Endothelial cell of umbilical vein (primary cell): ENCODE measurements around the gene ATP8A2. TPM values are rescaled to one million over a fixed set of nuclear protein-coding genes. Genes with fewer than 3 reads are reported as not detected.

Experiments
- BruUV-seq: library from RNA; stranded (reverse); fragments of 400-500 nt; replicated peaks from 2 replicates; lab custom pipeline; 2021; lab: Mats Ljungman, UMichigan
- CTCF ChIA-PET: fragments of 300-600, 350-600 bp; sonication (Branson Sonifier 250); formaldehyde crosslinking; loops from one replicate; lab custom pipeline; 2021; ENCODE audit warnings: antibody characterized with exemption, inconsistent platforms; lab: Charles Lee
- POLR2A ChIA-PET: fragments of 300-600, 350-600 bp; sonication (Branson Sonifier 250); formaldehyde crosslinking; loops from one replicate; lab custom pipeline; 2021; ENCODE audit warnings: antibody characterized with exemption, inconsistent platforms; lab: Charles Lee
- DNase-seq: peaks from one replicate; pipeline ENCODE4 v3.0.0-alpha.2; 2011; ENCODE audit warnings: low read depth, low spot score
- FAIRE-seq: peaks from 2 replicates; lab custom pipeline; 2011; peaks lifted over from hg19 to GRCh38; lab: Jason Lieb, UNC
- H2AFZ ChIP-seq: 2 replicates; pipeline ENCODE4 v1.6.0; 2012; ENCODE audit warnings: low read depth, low read length, control low read depth, inconsistent platforms
- H3K27ac ChIP-seq: 2 replicates; pipeline ENCODE4 v1.5.1; 2011; ENCODE audit warnings: low read depth, mild to moderate bottlenecking, control low read depth, low read length, moderate library complexity; ENCODE audit not compliant: insufficient read depth
- H3K27me3 ChIP-seq, 2 experiments: 2 replicates each; pipeline versions ENCODE4 v1.6.0 to v1.6.1; 2011; ENCODE audit warnings: low read length in 2 of 2, mixed read lengths in 1 of 2; ENCODE audit not compliant: control insufficient read depth in 2 of 2, insufficient read depth in 2 of 2
- H3K36me3 ChIP-seq, 2 experiments: 2 replicates in 1 of 2; 3 replicates in 1 of 2; pipeline ENCODE4 v1.5.1; 2011; ENCODE audit warnings: low read length in 2 of 2, mild to moderate bottlenecking in 1 of 2, moderate library complexity in 1 of 2; ENCODE audit not compliant: control insufficient read depth in 2 of 2, insufficient read depth in 2 of 2; ENCODE audit errors: extremely low read depth in 1 of 2
- H3K4me1 ChIP-seq: 3 replicates; pipeline ENCODE4 v1.5.1; 2011; ENCODE audit warnings: mild to moderate bottlenecking, low read length; ENCODE audit not compliant: control insufficient read depth, insufficient read depth; ENCODE audit errors: extremely low read depth
- H3K4me2 ChIP-seq: 2 replicates; pipeline ENCODE4 v1.6.1; 2011; ENCODE audit warnings: low read length, control low read depth, mixed read lengths; ENCODE audit not compliant: insufficient read depth
- H3K4me3 ChIP-seq, 3 experiments: fragments of 200-600 bp in 1 of 3; sonication (generic), shearing (Covaris generic) in 1 of 3; replicated peaks in 1 of 3; 2 replicates each; pipeline ENCODE4 v1.5.1; 2011 to 2016; ENCODE audit warnings: control low read depth in 3 of 3, low read length in 3 of 3, mild to moderate bottlenecking in 2 of 3, inconsistent platforms in 1 of 3, low read depth in 1 of 3, moderate library complexity in 1 of 3; ENCODE audit not compliant: insufficient read depth in 1 of 3
- H3K79me2 ChIP-seq: 2 replicates; pipeline ENCODE4 v1.6.0; 2012; ENCODE audit warnings: low read length, inconsistent platforms; ENCODE audit not compliant: control insufficient read depth, insufficient read depth
- H3K9ac ChIP-seq: replicated peaks from 2 replicates; pipeline ENCODE3; 2011; ENCODE audit warnings: low read length, control low read depth; ENCODE audit not compliant: insufficient read depth; ENCODE audit errors: extremely low read depth
- H3K9me1 ChIP-seq: replicated peaks from 3 replicates; pipeline ENCODE4 v1.6.0; 2011; ENCODE audit warnings: mild to moderate bottlenecking, low read length; ENCODE audit not compliant: control insufficient read depth, insufficient read depth; ENCODE audit errors: extremely low read depth
- H3K9me3 ChIP-seq: replicated peaks from 2 replicates; pipeline ENCODE4 v1.5.1; 2012; ENCODE audit warnings: low read length, inconsistent platforms; ENCODE audit not compliant: control insufficient read depth, insufficient read depth
- H4K20me1 ChIP-seq: replicated peaks from 2 replicates; pipeline ENCODE3; 2011; ENCODE audit warnings: mild to moderate bottlenecking, low read length; ENCODE audit not compliant: control insufficient read depth, insufficient read depth; ENCODE audit errors: extremely low read depth
- EZH2 ChIP-seq: IDR thresholded peaks from 2 replicates; pipeline ENCODE4 v1.6.1; 2012; ENCODE audit warnings: borderline replicate concordance, low read depth, mild to moderate bottlenecking, moderate library complexity, low read length, inconsistent platforms; ENCODE audit not compliant: severe bottlenecking
- GATA2 ChIP-seq: IDR thresholded peaks from 2 replicates; pipeline ENCODE4 v1.7.0; 2011; ENCODE audit warnings: low read depth, mild to moderate bottlenecking, moderate library complexity, mixed read lengths, low read length; ENCODE audit not compliant: insufficient read length, insufficient read depth
- JUN ChIP-seq: IDR thresholded peaks from 2 replicates; pipeline ENCODE4 v1.6.1; 2011; ENCODE audit warnings: borderline replicate concordance, low read depth; ENCODE audit not compliant: insufficient read length, insufficient read depth
- MYC ChIP-seq: IDR thresholded peaks from one replicate; pipeline ENCODE4 v1.6.1; 2011; ENCODE audit warnings: mild to moderate bottlenecking, low read depth, low read length
- POLR2A ChIP-seq: IDR thresholded peaks from 2 replicates; pipeline ENCODE4 v1.6.1; 2012; ENCODE audit warnings: low read depth, mild to moderate bottlenecking, control low read depth, low read length
- dilution Hi-C: fragments of 300-500 bp; cut with MboI; formaldehyde crosslinking; loops from one replicate; pipeline ENCODE4 v1.15.0; 2019; ENCODE audit warnings: low sequenced_read_pairs; ENCODE audit not compliant: extremely low pct_ligation_motif_present
- intact Hi-C: fragments of 100-400 bp; cut with micrococcal nuclease; formaldehyde crosslinking; loops from one replicate; pipeline ENCODE4 v1.10.0; 2022
- polyA plus RNA-seq, 4 experiments: library from polyadenylated mRNA; depleted of rRNA in 3 of 4; stranded (reverse) in 3 of 4; unstranded in 1 of 4; fragments of >200 nt; gene quantifications; 2 replicates each; pipeline versions ENCODE4 v1.2.1 to v1.2.3, GENCODE V29; 2011 to 2012; ENCODE audit warnings: missing spikeins in 1 of 4
- total RNA-seq: library from RNA; stranded (reverse); gene quantifications from 2 replicates; pipeline ENCODE4 v1.2.3, GENCODE V29; 2021
- TF ChIP-seq, protein P1 (sequence below), 2 donors: IDR thresholded peaks; 1 replicate in 1 of 2; 2 replicates in 1 of 2; pipeline ENCODE4 v1.5.1; 2011; ENCODE audit warnings: low read length in 2 of 2, mild to moderate bottlenecking in 2 of 2, moderate library complexity in 2 of 2, control low read depth in 1 of 2, inconsistent platforms in 1 of 2, low read depth in 1 of 2; ENCODE audit not compliant: insufficient read depth in 1 of 2; ENCODE audit errors: extremely low read depth in 1 of 2
- TF ChIP-seq, protein P2 (sequence below): IDR thresholded peaks from 2 replicates; pipeline ENCODE4 v1.6.1; 2011; ENCODE audit not compliant: insufficient read depth, insufficient read length

Gene ATP8A2
- total and polyA plus RNA-seq, 2 donors (not counting 3 experiments of a cell fraction or from before 2014, with no cell fraction given) = 0.11 to 0.49 TPM

DNA sequence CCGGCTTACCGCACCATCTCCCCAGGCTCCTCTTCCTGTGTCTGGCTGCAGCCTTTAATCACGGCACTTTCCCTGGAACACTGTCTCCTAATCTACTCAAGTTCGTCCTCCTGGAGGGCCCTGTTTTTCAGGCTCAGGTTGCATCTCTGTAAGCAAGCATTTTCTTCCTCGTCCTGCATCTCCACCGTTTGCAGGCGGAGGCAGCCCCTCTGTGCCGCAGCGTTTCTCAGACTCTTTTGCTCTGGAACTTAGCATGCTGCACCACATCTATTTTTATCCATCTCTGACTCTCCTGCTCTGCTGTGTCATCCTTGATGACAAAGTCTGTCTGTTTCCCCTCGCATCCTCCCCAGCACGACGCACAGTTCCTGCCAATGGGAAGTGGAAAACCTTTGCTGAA, 117.5 kb downstream of the ATP8A2 start:
- ChIA-PET CTCF (no interaction called here), POLR2A (no interaction called here)
- H3K27me3 ChIP-seq = no peaks in the 10 kb centered on the region
- DNase-seq (no peak), FAIRE-seq (no peak)
- H3K9me3 ChIP-seq = no peaks in the 10 kb centered on the region
- intact Hi-C loops (no loop called here), dilution Hi-C loops (no loop called here)
- no peak overlapping the region for H2AFZ ChIP-seq
- no peak overlapping the region for H3K27ac ChIP-seq
- no peaks in the 10 kb centered on the region for H3K79me2 ChIP-seq
- H3K36me3 ChIP-seq = no peaks in the 10 kb centered on the region
- H3K9ac ChIP-seq = no peak overlapping the region
- no peak for TF ChIP-seq MYC
- no peak for TF ChIP-seq JUN
- TF ChIP-seq, protein P1, sequence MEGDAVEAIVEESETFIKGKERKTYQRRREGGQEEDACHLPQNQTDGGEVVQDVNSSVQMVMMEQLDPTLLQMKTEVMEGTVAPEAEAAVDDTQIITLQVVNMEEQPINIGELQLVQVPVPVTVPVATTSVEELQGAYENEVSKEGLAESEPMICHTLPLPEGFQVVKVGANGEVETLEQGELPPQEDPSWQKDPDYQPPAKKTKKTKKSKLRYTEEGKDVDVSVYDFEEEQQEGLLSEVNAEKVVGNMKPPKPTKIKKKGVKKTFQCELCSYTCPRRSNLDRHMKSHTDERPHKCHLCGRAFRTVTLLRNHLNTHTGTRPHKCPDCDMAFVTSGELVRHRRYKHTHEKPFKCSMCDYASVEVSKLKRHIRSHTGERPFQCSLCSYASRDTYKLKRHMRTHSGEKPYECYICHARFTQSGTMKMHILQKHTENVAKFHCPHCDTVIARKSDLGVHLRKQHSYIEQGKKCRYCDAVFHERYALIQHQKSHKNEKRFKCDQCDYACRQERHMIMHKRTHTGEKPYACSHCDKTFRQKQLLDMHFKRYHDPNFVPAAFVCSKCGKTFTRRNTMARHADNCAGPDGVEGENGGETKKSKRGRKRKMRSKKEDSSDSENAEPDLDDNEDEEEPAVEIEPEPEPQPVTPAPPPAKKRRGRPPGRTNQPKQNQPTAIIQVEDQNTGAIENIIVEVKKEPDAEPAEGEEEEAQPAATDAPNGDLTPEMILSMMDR (IDR thresholded peaks at IDR 0.05; ENCODE audit: extremely low read depth in 1 of 2, insufficient read depth in 1 of 2, low read depth in 1 of 2, low read length in 2 of 2) = no peak
- H3K4me1 ChIP-seq = no peaks in the 10 kb centered on the region
- no peak overlapping the region for H3K4me2 ChIP-seq
- no peaks in the 10 kb centered on the region for H4K20me1 ChIP-seq
- BruUV-seq = no TSS peak
- no peaks in the 10 kb centered on the region for H3K9me1 ChIP-seq
- no peak overlapping the region for H3K4me3 ChIP-seq

DNA sequence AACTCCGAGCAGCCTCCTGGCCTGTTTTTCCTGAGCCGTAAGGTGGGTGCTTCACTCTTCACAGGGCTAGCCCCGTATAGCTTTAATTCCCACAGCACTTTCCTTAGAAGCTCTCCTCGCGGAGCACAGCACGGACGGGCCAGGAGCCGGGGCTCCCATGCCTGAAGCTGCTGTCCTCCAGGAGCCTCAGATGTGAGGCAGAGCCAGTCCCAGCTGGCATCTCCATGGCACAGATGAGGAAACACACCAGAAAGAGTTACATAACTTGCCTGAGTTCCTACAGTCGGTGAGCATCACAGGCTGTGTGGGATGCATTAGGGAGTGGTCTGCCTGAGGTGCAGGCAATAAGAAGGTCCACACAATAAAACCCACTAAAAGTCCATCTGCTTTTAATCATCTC, 118.5 kb downstream of the ATP8A2 start:
- Histone ChIP-seq H3K4me1 (no peaks in the 10 kb centered on the region), H3K79me2 (no peaks in the 10 kb centered on the region), H3K9me3 (no peaks in the 10 kb centered on the region), H3K27ac (no peak overlapping the region), H3K9me1 (no peaks in the 10 kb centered on the region), H3K4me2 (no peak overlapping the region), H3K4me3 (no peak overlapping the region), H3K27me3 (no peaks in the 10 kb centered on the region), H3K9ac (no peak overlapping the region), H4K20me1 (no peaks in the 10 kb centered on the region), H3K36me3 (no peaks in the 10 kb centered on the region), H2AFZ (no peak overlapping the region)
- POLR2A ChIA-PET = no interaction called here
- intact Hi-C loops (no loop called here), dilution Hi-C loops (no loop called here)
- FAIRE-seq (no peak), DNase-seq (no peak)
- no peak for TF ChIP-seq JUN
- TF ChIP-seq MYC = no peak
- TF ChIP-seq, protein P1 (IDR thresholded peaks at IDR 0.05; ENCODE audit: extremely low read depth in 1 of 2, insufficient read depth in 1 of 2, low read depth in 1 of 2, low read length in 2 of 2) = no peak
- TF ChIP-seq GATA2 = no peak
- TF ChIP-seq, protein P2, sequence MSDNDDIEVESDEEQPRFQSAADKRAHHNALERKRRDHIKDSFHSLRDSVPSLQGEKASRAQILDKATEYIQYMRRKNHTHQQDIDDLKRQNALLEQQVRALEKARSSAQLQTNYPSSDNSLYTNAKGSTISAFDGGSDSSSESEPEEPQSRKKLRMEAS = no peak
- TF ChIP-seq EZH2 = no peak
- no peak for TF ChIP-seq POLR2A
- CTCF ChIA-PET = no interaction called here
- no TSS peak for BruUV-seq
